Kidney tubule cell (primary cell): ENCODE results near the gene RALGPS2.
"Not testable (repeated sequence)": the region's sequence is repeated elsewhere in the genome, so short reads cannot be mapped to it uniquely, and the experiment has no call there.

ENCODE experiments used
- DNase-seq: peaks from one replicate; pipeline ENCODE4 v3.0.0-alpha.2; 2018; ENCODE audit warnings: low spot score

Gene RALGPS2

GRCh38 chr1:178781533-178782330, 56.7 kb downstream of the RALGPS2 start:
- no peak for DNase-seq

DNA sequence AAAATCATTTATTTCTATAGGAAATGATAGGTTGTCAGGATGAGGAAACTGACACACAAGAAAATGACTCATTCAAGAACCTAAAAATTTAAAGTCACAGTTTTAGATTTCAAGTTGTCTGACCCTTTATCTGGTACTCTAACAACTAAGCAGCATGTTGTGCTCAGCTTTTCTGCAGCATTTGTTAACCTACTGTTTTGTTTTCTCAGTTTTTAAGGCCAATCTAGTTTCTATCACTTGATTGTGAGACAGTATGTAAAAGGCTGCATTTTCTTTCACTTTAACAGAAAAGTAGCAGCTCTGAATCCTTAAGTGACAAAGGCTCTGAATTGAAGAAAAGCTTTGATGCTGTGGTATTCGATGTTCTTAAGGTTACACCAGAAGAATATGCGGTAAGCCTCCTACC, 59.1 kb downstream of the RALGPS2 start:
- no peak for DNase-seq

DNA sequence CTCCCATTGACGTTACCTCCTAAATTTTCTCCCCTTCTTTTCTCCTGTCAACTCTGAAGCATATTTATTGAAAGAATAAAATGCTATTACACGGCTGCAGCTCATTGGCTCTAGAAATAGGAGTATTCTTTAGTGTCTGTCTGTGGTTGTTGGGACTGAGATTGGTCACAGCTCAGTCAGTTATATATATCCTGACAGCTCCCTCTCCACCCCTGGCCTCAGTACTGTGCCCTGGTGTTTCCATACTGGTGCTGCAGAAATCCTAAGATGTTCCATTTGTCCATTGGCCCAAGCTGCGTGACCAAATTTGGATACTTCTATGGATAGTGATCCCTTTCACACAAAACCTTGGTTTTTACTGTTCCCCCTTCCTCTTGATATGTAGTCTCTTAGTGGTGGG, 67.3 kb downstream of the RALGPS2 start:
- no peak for DNase-seq

GRCh38 chr1:178796013-178796412, 71.0 kb downstream of the RALGPS2 start:
- DNase-seq, result no peak

- no peak for DNase-seq
These were observed 72.5 kb downstream of the RALGPS2 start for GRCh38 chr1:178797590-178797989.

DNA sequence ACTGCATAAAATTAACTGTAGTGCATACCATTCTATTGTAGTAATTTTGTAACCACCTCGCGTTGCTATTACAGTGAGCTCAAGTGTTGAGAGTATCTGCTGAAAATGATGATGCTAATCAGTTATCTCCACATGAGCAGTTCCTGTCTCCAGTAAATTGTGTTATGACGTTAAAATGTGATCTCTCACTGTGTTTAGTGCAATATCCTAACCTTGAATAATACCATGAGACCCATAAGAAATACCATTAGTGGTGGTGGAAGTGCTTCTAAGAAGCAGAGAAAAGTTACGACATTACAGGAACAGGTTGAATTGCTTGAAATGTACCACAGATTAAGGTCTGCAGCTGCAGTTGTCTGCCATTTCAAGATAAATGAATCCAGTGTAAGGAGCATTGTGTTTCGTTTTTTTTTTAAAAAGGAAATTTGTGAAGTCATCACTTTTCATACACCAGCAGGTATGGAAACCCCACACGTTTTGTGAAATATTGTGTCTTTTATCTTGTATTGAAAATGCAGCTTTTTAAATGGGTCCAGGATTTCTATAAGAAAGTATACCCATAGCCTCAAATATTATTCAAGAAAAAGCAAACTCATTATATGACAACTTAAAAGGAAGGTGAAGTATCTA, 73.3 kb downstream of the RALGPS2 start:
- DNase-seq, result no peak

GRCh38 chr1:178802873-178803272, 77.8 kb downstream of the RALGPS2 start:
- DNase-seq, result no peak

GRCh38 chr1:178806665-178807300, 81.7 kb downstream of the RALGPS2 start:
- DNase-seq, result no peak

- DNase-seq, result no peak
These were observed 83.5 kb downstream of the RALGPS2 start for GRCh38 chr1:178808529-178808928.

- DNase-seq, result no peak
These were observed 85.5 kb downstream of the RALGPS2 start for GRCh38 chr1:178810585-178810984.

DNA sequence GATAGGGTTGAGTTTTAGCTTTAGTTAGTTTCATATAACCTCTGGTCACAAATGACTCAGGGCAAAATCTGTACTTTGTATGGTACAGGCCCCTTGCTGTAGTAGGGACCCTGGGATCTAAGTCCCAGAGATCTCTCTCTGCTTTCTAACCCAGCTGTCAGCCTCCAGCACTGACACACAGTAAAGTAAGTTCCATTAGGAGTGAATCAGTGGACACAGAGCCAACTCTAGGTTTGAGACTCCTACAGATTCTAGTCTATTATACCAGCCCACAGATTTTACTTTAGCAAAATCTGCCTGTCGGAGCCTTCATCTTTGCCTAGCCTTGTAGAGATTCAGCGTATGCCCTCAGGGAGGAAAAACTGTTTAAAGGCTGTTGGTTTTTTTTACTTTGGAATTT, 93.4 kb downstream of the RALGPS2 start:
- DNase-seq, result no peak

GRCh38 chr1:178819123-178819522, 94.1 kb downstream of the RALGPS2 start:
- no peak for DNase-seq

GRCh38 chr1:178821134-178821866, 96.3 kb downstream of the RALGPS2 start:
- DNase-seq, result peak; percentile 16

GRCh38 chr1:178825167-178825566, 100.1 kb downstream of the RALGPS2 start:
- DNase-seq, result no peak

GRCh38 chr1:178844436-178844835, 119.4 kb downstream of the RALGPS2 start:
- no peak for DNase-seq

GRCh38 chr1:178846306-178846705, 121.3 kb downstream of the RALGPS2 start:
- DNase-seq, result no peak

DNA sequence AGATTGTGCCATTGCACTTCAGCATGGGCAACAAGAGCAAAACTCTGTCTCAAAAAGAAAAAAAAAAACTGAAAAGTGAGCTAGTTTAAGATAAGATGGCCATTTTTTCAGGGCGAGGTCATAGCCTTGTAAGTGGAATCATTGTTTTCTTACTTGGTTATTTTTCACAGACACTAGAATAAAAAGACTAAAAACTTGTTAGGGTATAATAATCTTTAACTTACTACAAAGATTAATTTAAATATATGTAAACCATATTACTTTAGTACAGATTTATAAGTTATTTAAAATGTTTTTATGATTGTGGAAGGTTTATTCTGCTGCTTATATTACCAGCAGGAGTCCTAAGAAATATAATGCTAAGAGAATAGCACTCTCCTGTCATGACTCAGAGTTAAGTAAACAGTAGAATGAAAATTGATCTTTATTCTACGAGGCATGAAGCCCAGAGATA, 122.4 kb downstream of the RALGPS2 start:
- DNase-seq, result peak; percentile 54

DNA sequence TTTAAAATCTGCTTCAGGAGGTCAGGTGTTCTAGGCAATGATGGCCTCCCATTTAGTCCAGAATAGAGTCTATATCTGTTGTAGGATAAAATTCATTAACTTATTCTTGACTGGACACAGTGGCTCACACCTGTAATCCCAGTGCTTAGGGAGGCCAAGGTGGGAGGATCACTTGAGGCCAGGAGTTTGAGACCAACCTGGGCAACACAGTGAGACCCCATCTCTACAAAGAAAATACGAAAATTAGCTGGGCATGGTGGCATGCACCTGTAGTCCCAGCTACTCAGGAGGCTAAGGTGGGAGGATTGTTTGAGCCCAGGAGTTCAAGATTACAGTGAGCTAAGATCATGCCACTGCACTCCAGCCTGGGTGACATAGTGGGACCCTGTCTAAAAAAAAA, 122.9 kb downstream of the RALGPS2 start:
- not testable (repeated sequence) for DNase-seq

DNA sequence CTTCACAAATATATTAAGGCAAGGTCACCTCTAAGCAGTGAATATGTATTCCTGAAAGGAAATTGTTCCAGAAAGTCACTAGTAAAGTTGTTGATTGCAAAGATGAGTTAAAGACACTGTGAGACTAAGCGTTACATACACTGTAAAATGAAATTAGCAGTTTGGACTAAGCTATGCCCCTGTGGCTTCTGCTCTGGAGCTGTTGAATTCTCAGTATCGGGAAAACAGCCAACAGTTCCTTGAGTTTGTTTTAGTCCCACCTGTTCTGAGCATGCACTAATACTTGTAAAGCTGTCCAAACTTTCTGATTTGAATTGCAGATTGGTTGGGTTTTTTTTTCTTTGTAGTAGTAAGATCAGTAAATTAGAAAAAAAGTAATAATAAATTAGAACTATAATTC, 124.9 kb downstream of the RALGPS2 start:
- DNase-seq, result no peak

DNA sequence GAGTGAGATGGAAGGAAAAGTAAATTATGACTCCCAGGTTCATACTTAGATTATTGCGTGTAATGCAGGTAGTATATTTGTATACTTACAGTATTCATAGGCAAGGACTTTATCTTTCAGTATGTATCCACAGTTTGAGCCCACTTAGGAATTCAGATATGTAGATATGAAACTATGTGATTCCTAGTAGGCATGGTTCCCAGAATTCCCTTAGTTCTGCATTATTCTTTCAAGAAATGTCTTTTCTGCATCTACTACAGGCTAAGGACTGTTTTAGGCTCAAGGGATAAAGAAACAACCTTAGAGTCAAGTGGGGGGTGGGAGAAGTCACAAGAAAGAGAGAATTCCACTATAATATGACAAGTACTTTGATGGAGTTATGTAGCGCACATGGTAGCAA, 132.1 kb downstream of the RALGPS2 start:
- no peak for DNase-seq

- no peak for DNase-seq
These were observed 137.4 kb downstream of the RALGPS2 start for GRCh38 chr1:178862416-178862815.

GRCh38 chr1:178862864-178863263, 137.8 kb downstream of the RALGPS2 start:
- no peak for DNase-seq
